ENCODE results near the gene ZSWIM6.
"Not testable (repeated sequence)": the region's sequence is repeated elsewhere in the genome, so short reads cannot be mapped to it uniquely, and the experiment has no call there.

The ZSWIM6 gene

GRCh38 chr5:61410811-61411210 is 78.8 kb downstream of the ZSWIM6 start:
- TF ChIP-seq ZFX (IDR thresholded peaks at IDR 0.05) (no peak), CTCF (conservative IDR thresholded peaks at IDR 0.05) (no peak)
- H3K27ac ChIP-seq: no peak overlapping the region

- H3K27ac ChIP-seq: no peak overlapping the region
- TF ChIP-seq CTCF (conservative IDR thresholded peaks at IDR 0.05) (no peak), ZFX (IDR thresholded peaks at IDR 0.05) (no peak)
These were observed 80.3 kb downstream of the ZSWIM6 start for GRCh38 chr5:61412361-61412760.

- not testable (repeated sequence) for H3K27ac ChIP-seq
These were observed 81.1 kb downstream of the ZSWIM6 start for GRCh38 chr5:61413205-61413604.

GRCh38 chr5:61414806-61415205 is 82.7 kb downstream of the ZSWIM6 start:
- no peak overlapping the region for H3K27ac ChIP-seq

GRCh38 chr5:61416010-61416409 is 84.0 kb downstream of the ZSWIM6 start:
- no peak overlapping the region for H3K27ac ChIP-seq
- TF ChIP-seq ZFX (IDR thresholded peaks at IDR 0.05) (no peak), CTCF (conservative IDR thresholded peaks at IDR 0.05) (no peak)

More at GRCh38 chr5:61414806-61415205, 82.7 kb downstream of the ZSWIM6 start:
- TF ChIP-seq ZFX (IDR thresholded peaks at IDR 0.05) (no peak), CTCF (conservative IDR thresholded peaks at IDR 0.05) (no peak)

- H3K27ac ChIP-seq: no peak overlapping the region
- no peak for TF ChIP-seq ZFX (IDR thresholded peaks at IDR 0.05)
These were observed 84.4 kb downstream of the ZSWIM6 start for GRCh38 chr5:61416420-61416819.

- H3K27ac ChIP-seq: no peak overlapping the region
- TF ChIP-seq ZFX (IDR thresholded peaks at IDR 0.05) (no peak), CTCF (conservative IDR thresholded peaks at IDR 0.05) (no peak)
These were observed 85.3 kb downstream of the ZSWIM6 start for GRCh38 chr5:61417340-61417739.

GRCh38 chr5:61417851-61418250 is 85.8 kb downstream of the ZSWIM6 start:
- no peak overlapping the region for H3K27ac ChIP-seq
- TF ChIP-seq CTCF (conservative IDR thresholded peaks at IDR 0.05): no peak
- TF ChIP-seq ZFX (IDR thresholded peaks at IDR 0.05): no peak

- TF ChIP-seq ZFX (IDR thresholded peaks at IDR 0.05) (no peak), CTCF (conservative IDR thresholded peaks at IDR 0.05) (no peak)
- no peak overlapping the region for H3K27ac ChIP-seq
These were observed 87.0 kb downstream of the ZSWIM6 start for GRCh38 chr5:61419106-61419505.

All from C4-2B (cell line).